HG02852 (cell line): ENCODE results near the gene THUMPD3.

Source experiments
- ATAC-seq: cut with Tn5 transposase; IDR thresholded peaks from one replicate; pipeline ENCODE4 v1.9.1; 2021; ENCODE audit warnings: mild to moderate bottlenecking, moderate library complexity; ENCODE audit not compliant: unreplicated experiment

The THUMPD3 gene

DNA sequence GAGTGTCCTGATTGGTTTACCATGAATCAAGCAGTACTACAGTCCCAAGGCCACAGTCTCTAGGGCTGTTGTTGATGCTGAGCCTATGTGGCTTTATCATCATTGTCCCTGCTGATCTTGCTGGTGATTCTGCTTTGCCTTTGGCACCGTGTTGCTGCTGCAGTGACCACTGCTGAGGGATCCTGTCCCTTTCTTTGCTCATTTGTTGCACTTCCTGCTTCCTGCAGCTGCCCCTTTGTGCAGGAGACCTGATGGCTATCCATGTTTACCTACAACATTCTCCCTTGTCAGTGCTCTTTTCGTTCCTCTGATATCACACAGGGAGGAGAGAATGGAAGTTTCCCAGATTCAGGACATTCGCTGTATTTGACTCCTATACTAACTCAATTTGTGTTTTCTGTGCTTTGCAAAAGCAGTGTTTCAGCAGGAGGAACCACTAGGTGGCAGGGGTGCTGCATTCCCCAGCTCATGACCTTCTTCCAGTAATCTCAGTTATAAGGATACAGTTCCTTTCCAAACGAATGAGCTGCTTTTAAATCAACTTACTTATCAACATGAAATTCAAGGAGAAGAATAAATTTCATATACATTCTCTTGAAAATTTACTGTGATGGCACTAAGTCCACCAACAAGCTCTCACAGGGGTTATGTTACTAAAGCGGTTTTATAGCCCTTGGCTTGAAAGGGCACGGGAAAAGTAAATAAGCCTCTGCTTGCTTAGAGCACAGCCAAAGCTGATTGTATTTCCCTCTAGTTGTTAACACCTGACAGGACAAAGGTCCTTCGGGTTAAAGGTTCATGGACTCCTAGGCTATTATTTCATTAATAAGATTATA, 9.7 kb upstream of the THUMPD3 start:
- ATAC-seq: peak; percentile 57

DNA sequence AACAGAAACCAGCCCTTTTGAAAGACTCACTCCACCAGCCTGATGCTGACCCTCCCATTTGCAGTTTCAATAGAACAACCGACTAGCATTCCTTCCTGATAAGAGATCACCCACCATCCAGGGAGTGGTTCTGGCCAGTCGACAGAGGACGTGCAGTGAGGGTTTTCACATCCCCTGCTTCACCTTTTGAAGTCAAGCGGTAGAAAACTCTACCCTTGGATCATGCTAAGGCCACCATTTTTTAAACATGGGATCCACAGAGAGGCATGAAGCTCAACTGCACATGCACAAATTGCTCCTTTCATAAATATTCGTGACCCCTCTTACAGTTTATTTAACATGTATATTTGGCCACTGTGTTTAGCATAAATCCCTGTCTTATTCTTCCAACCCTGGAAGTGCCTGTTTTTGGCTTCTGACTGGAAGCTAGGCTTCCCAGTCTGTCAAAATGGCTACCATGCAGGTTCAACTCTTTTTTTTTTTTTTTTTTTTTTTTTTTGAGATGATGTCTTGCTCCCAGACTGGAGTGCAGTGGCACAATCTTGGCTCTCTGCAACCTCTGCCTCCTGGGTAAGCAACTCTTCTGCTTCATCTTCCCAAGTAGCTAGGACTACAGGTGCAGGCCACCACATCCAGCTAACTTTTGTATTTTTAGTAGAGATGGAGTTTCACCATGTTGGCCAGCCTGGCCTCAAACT, 1.0 kb upstream of the THUMPD3 start:
- ATAC-seq: no peak

DNA sequence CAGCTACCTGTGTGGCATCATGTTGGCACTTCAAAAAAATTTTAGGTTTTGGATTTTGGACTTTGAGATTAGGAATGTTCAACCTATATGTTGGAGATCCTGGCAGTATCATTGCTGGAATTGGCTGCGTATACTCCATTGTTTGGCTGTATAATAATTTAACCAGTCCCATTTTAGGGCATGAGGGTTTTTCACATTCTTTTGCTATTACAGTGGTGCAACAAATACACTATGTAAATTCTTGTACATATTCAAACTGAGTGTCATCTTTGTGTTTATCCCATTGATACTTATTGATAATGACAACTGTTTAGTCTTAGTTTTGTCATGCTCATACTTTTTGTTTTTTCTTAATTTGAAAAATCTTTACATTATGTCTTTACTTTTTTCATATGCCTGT, 6.7 kb downstream of the THUMPD3 start:
- no peak for ATAC-seq

DNA sequence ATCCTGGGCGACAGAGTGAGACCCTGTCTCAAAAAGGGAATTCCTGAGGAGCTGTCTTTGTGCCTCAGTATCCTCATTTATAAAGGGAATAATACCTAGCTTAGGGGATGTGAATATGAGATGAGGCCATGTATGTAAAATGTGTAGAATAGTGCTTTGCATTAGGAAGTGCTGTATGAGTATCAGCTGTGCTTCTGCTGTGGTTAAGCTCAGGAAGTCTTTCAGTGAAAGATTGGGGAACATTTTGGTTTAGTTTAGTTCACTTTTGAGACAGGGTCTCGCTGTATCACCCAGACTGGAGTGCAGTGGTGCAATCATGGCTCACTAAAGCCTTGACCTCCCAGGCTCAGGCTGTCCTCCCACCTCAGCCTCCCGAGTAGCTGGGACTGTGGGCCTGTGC, 10.6 kb downstream of the THUMPD3 start:
- no peak for ATAC-seq

DNA sequence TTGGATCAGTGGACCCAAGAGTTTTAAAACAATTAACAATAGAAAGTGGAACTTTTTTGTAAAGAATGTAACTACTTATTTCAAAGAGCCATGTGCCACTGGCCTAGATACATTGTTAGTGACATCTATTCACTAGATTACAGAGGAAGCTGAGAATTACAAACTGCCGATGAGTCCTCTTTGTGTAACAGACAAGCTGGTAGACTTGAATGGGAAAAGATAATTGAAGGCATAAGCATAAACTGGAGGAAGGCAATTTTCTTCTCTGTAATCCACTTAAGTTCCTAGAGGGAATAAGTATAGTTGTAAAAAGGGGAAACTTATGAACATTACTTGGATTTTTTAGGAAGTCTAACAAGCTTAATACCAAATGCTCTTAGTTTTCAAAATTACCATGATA, 15.1 kb downstream of the THUMPD3 start:
- ATAC-seq: no peak

DNA sequence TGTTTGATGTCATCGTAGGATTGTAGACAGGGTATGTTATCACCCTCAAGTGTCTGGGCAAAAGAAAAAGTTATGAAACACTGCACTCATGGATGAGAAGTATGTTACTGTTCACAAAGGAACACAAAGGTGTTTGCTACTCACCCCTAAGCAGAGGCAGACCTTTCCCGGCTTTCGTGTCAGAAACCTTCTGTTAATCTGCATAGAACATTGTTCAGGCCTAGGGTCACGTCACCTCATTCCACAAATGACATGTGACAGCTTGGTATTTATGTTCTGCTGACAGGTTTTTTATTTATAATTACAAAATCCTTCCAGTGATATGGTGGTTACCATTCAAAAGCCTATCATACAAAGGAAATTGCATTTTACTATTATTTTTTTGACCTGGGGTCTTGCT, 16.5 kb downstream of the THUMPD3 start:
- ATAC-seq: no peak

DNA sequence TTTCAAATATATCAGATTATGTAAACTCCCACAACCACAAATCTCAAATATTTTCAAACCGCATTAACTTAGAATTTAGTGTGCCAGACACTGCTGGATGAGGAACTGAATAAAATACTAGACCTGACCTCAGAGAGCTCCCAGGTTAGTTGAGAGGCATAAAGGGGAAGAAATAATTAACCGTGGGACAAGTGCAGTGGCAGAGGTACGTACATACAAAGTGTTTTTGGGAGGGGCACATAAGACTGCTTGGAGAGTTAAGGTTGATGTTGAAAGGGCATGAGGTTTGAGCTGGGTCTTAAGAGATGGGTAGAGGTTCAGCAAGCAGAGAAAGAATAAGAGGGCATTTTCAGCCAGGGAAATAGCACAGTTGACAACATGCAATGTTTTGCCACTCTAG, 17.2 kb downstream of the THUMPD3 start:
- ATAC-seq: no peak

DNA sequence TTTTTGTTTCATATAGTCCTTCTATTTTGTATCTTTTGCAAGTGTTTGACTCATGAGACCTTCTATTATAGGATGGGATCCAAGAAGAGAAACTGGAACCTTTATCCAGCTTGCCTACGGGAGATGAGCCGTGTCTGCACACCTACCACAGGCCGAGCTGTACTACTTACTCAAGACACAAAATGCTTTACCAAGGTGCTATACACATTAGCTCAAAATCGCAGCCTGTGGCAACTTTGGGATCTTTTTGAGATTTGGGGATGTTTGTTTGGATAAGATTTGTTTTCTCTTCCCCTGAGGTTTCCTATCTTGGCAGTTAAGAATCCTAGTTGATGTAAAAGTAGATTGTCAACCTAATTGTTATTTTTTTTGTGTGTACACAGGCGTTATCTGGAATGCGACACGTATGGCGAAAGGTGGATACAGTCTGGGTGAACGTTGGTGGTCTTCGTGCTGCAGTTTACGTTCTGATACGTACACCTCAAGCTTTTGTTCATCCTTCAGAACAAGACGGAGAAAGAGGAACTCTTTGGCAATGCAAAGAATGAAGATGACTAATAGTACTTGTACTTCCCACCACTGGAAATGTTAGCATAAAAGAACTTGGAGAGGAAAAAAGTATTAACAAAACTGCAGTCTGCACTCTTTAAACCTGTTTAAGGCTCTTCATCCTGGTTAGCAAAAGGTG, 21.4 kb downstream of the THUMPD3 start:
- no peak for ATAC-seq

DNA sequence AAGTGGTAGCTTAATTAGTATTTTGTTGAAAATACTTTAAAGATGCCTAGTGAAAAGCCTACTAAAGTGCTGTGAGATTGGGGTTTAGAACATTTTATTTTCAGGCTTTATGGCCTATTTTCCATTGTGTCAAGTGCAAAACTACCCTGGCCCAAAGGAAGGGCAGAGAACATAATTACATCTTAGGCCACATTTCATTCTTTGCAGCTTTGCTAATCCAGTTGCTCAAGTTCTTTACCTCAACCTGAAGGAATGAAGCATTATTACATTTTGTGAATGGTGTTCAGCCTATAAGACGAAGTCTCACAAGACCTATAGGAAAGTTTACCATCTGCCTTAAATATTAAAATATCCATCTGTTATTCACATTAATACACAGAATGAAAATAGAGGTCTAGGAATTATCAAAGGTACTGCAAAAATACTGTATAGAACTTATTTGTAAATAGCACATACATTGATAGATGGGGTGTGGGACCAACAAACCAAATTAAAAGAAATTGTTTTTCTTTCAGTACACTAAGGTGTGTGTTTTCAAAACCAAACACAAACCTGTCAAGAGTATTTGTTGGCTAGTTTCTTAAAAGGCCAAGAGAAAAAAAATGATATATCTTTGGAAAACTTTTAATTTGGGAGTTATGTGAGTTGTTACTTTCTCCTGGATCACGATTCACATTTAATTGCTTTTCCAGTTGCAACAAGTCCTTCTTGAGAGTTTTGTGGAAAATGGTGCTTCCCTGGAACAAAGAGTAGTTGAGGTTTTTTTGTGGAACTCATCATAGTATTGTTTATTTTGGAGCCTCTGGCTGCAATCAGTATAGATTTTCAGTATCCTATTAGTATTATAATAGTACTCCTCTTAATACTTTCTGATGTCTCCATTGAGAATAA, 22.6 kb downstream of the THUMPD3 start:
- ATAC-seq: no peak

DNA sequence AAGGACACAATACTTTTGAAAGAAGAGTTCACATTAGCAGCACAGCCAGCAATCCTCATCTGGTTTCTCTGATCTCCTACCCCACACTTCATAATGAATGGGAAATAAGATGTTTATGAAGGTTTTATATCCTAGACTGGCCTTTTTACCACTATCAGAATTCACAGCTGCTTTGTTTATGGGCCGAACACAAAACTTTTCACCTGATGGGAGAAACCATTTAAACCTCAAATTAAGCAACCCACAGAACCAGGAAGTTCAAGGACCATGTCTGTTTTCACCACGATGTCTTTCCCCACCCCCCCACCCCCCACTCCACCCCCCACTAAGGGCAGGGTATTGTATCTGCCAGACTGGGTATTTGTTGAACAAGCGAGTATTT, 23.2 kb downstream of the THUMPD3 start:
- no peak for ATAC-seq

DNA sequence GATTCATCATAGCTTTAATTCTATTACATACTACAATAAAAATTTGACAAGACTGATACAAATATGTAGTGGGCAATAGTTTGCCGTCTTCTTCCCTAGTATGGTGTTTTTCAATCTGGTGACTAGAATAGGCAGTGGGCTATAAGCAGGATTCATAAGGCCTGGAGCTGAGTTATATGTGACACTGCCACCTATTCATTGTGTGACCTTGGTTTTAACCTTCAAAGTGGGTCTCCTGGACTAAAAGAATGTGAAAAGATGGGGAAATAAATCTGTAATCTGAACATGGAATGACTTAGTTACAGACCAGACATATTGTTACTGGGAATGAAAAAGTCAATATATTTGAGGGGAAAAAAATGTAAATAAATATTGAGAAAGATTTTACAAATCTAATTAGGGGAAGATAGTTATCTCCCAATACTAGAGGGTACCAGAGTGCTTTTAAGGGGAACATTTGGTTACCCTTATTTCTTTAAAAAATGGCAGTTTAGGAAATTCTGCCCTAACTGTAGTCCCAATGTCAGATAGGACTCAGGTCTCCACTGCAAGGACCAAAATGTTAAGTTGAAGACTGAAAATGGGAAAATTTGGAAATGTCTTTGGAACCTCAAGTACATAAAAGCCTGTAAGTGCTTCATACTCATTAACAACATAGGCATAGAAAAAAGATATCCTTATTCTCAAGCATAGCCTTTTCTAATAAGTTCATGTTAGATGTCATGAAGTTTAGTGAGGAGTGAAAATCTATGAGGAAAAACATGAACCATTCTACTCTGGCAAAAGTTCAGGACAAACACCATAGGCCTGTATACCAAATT, 23.9 kb downstream of the THUMPD3 start:
- ATAC-seq: no peak

DNA sequence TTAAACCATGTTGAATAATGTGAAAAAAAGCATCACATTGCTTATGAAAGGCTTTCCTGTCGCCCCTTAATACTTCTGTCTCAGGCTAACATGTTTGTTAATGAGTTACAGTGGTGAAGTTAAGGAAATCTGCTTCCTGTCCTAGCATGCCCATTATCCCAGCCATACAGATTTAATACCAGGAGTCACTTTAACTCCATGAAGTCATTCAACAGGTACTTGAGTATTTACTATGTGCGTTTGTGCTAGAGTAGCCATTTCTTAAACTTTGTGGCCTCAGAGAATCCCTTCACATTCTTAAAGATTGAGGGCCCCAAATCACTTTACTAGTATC, 24.4 kb downstream of the THUMPD3 start:
- no peak for ATAC-seq

DNA sequence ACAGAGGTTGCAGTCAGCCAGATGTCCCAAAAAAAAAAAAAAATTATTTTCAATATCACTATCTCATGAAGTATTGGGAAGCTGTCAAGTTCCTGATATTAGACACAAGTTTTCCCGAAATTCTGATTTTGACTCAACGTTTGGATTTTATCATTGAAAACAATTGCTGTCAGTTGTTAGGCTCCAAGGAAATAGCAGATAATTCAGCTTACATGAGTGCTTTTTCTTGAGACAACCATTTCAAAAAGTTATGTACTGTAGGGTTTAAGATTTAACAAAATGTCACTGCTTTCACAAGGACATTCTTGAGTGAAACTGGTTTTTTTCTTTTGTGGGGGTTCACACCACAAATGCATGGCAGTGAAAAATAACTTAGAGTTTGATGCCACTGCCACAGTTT, 25.3 kb downstream of the THUMPD3 start:
- no peak for ATAC-seq

DNA sequence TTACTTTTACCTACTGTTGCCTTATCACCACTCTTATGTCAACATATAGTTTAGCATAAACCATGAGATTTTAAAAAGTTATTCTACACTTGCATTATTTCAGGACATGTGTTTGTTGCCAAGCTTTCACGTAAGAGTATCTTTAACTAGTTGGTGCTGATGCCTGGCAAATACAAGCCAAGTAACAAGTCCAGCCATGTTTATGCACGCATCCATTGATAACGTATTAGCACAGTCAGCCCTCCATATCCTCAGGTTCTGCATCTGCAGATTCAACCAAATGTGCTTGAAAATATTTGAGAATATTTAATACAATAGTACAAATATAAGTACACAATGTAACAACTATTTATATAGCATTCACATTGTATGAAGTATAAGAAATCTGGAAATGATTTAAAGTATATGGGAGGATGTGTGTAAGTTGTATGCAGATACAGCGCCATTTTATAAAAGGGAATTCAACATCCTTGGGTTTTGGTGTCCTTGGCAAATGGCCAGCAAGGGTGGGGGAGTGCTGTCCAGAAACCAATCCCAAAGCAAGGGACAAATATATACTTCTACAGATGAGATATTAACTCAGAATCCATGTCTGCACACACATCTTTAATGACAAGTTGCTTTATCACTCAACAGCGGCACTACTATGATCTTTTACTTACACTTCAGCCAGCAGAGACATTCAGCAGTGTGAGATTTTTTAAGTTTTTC, 25.9 kb downstream of the THUMPD3 start:
- ATAC-seq: no peak

DNA sequence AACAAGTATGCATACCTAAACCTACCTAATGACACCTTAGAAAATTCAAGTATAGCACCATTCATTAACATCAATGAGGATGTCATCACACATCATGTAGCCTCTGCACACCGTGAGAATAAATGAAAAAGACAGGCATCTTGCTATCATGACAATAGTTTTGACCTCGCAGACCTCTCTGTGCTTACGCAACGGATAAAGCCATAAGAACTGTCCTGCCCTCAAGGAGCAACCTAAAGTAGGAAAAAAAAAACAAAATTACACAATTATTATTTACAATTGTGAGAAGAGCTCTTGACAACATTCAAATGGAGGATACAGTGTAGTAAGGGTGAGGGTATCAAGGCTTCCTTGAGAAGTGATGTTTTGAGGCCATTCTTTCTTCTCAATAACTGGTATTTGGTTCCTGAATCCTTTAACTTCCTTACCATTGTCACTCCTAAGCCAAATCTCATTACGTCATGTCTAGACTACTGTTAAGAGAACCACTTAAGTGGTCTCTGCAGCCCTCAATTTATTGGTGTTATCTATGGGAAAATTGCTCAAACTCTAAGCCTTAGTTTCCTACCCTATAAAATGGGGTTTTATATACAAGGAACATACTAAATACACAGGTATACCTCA, 27.5 kb downstream of the THUMPD3 start:
- ATAC-seq: no peak

DNA sequence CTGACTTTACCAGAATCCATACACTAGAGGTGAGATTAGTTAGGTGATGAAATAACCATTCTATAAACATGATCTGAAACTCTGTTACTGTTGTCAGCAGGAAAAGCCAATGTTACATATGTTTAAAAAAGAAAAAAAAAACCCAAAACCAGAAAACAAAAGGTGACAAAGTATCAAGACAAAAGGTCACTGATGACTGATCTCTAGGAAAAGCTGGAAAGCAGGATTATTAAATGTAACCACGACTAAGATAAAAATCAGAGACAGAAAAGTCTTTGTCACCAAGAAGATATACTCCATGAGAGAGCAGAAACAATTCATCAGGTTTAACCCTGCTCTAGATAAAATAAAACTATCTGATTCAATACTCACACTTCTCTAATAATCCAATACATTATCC, 29.2 kb downstream of the THUMPD3 start:
- ATAC-seq: no peak

DNA sequence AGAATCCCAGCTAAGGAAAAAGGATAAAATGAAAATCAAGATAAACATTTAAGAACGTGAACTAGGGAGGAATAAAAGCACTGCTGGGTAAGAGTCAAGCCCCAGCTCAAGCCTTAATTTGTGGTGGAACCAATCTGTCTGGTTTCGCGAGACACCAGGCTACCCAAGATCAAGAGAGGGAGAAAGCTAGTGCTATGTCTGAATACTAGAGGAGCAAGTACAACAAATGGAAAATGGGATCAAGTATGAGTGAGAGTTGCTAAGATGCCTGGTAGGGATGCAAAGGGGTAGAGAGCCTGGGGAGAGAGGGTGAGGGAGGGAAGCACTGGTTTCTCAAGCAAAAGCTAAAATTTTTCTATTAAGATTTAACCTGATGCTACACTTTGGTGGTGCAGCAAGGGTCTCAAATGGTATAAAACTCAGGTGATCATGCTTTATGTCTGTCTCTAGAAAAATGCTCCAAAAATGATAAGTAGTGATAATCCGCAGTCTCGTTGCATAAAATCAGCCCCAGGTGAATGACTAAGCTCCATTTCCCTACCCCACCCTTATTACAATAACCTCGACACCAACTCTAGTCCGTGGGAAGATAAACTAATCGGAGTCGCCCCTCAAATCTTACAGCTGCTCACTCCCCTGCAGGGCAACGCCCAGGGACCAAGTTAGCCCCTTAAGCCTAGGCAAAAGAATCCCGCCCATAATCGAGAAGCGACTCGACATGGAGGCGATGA, 32.9 kb downstream of the THUMPD3 start:
- no peak for ATAC-seq

DNA sequence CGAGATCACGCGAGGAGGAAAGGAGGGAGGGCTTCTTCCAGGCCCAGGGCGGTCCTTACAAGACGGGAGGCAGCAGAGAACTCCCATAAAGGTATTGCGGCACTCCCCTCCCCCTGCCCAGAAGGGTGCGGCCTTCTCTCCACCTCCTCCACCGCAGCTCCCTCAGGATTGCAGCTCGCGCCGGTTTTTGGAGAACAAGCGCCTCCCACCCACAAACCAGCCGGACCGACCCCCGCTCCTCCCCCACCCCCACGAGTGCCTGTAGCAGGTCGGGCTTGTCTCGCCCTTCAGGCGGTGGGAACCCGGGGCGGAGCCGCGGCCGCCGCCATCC, 33.4 kb downstream of the THUMPD3 start:
- peak; percentile 32 for ATAC-seq
